ENCODE results near the gene BEST3.
A peak's percentile ranks its signal among the peaks of the same experiment; 100 is the strongest.
"Not testable (repeated sequence)": the region's sequence is repeated elsewhere in the genome, so short reads cannot be mapped to it uniquely, and the experiment has no call there.

The BEST3 gene

GRCh38 chr12:69647178-69647577, 51.9 kb downstream of the BEST3 start:
- DNase-seq = no peak

GRCh38 chr12:69645031-69645430, 54.1 kb downstream of the BEST3 start:
- no peak for DNase-seq

GRCh38 chr12:69644511-69644910, 54.6 kb downstream of the BEST3 start:
- DNase-seq = no peak

GRCh38 chr12:69642531-69642930, 56.6 kb downstream of the BEST3 start:
- DNase-seq = no peak

GRCh38 chr12:69641546-69641945, 57.6 kb downstream of the BEST3 start:
- no peak for DNase-seq

GRCh38 chr12:69639400-69640016, 59.6 kb downstream of the BEST3 start:
- peak; percentile 49 to 66 for DNase-seq

- no peak for DNase-seq
Measured at GRCh38 chr12:69633061-69633460, 66.0 kb downstream of the BEST3 start.

- no peak for DNase-seq
Measured at GRCh38 chr12:69630191-69630590, 68.9 kb downstream of the BEST3 start.

GRCh38 chr12:69627501-69627900, 71.6 kb downstream of the BEST3 start:
- no peak for DNase-seq

- no peak for DNase-seq
Measured at GRCh38 chr12:69623970-69624369, 75.1 kb downstream of the BEST3 start.

- no peak for DNase-seq
Measured at GRCh38 chr12:69621551-69621950, 77.6 kb downstream of the BEST3 start.

- no peak for DNase-seq
Measured at GRCh38 chr12:69620921-69621320, 78.2 kb downstream of the BEST3 start.

GRCh38 chr12:69620077-69620476, 79.0 kb downstream of the BEST3 start:
- DNase-seq = no peak

GRCh38 chr12:69619050-69619449, 80.1 kb downstream of the BEST3 start:
- DNase-seq = no peak

- DNase-seq = no peak
Measured at GRCh38 chr12:69616025-69616424, 83.1 kb downstream of the BEST3 start.

GRCh38 chr12:69613351-69613750, 85.8 kb downstream of the BEST3 start:
- DNase-seq = no peak

- DNase-seq = no peak
Measured at GRCh38 chr12:69610729-69611128, 88.4 kb downstream of the BEST3 start, which contains the start of gene LRRC10. Gene LRRC10 (minus strand): TSS chr12:69610907. CDS start chr12:69610838, 69 bp downstream.

- no peak for DNase-seq
Measured at GRCh38 chr12:69610126-69610525, 89.0 kb downstream of the BEST3 start.

GRCh38 chr12:69608114-69608513, 91.0 kb downstream of the BEST3 start:
- DNase-seq = no peak

- DNase-seq = not testable (repeated sequence)
Measured at GRCh38 chr12:69604275-69604674, 94.8 kb downstream of the BEST3 start.

Data from CD4-positive, alpha-beta T cell treated with Interferon alpha-2 for 1 hour (primary cell).